Esophagus squamous epithelium (tissue), 4 donors: ENCODE results near the gene DUSP7.

Source experiments
- CTCF ChIP-seq, 6 experiments: fragments of 450-650 bp in 4 of 6; fragments of 200-600 bp in 2 of 6; sonication (generic) in 2 of 6; IDR thresholded peaks; one replicate each; pipeline ENCODE4 v1.5.1; 2016 to 2019; ENCODE audit warnings: antibody characterized with exemption in 6 of 6, mild to moderate bottlenecking in 4 of 6, moderate library complexity in 4 of 6
- POLR2A ChIP-seq, 4 donors: fragments of 450-650 bp; IDR thresholded peaks; one replicate each; pipeline ENCODE4 v1.6.1; 2017; ENCODE audit warnings: antibody characterized with exemption in 4 of 4, mild to moderate bottlenecking in 4 of 4, moderate library complexity in 3 of 4

- TF ChIP-seq POLR2A (IDR thresholded peaks at IDR 0.05) (no peak), CTCF (IDR thresholded peaks at IDR 0.05) (no peak)
Measured at GRCh38 chr3:52094571-52095485, 38.5 kb upstream of the DUSP7 start.
